ENCODE data around the gene CNTN5.

DNA sequence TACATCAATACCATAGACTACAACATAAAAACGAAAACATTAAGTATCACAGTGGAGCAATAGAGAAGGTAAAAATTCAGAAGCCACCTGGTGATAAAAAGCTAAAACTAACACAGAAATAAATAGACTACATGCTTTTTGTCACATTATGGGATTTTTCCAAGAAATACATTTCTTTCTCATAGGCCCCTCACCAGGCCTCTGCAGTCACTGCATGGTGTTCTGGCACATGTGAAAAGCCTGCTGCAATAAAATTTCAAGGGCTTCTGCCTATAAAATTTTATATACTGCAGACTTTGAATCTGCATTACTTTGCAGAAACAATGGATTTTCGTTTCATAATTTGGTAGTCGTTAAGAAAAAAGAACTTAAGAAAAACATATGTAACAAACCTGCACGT, 655.5 kb downstream of the CNTN5 start:
- TF ChIP-seq EZH2 (IDR thresholded peaks at IDR 0.05; ENCODE audit: borderline replicate concordance) (no peak), EZH2phosphoT487 (IDR thresholded peaks at IDR 0.05; ENCODE audit: low read depth, severe bottlenecking, unreplicated experiment) (no peak)

All from hepatocyte (in vitro differentiated cells).